CD8-positive, alpha-beta memory T cell (primary cell): Measurements from ENCODE around the gene NFIA. TPM values are rescaled to one million over a fixed set of nuclear protein-coding genes. Genes with fewer than 3 reads are reported as not detected.

Source experiments
- CTCF ChIA-PET: fragments of 350-600 bp; sonication (Branson Sonifier 250); formaldehyde crosslinking; loops from one replicate; lab custom pipeline; 2021; ENCODE audit warnings: antibody characterized with exemption; lab: Charles Lee
- POLR2A ChIA-PET: fragments of 350-600 bp; sonication (Branson Sonifier 250); formaldehyde crosslinking; loops from one replicate; lab custom pipeline; 2021; ENCODE audit warnings: antibody characterized with exemption; lab: Charles Lee
- DNase-seq, 5 donors: peaks; one replicate each; pipeline versions ENCODE4 v3.0.0 to v3.0.0-alpha.2; 2020 to 2022; ENCODE audit warnings: mixed read lengths in 1 of 5
- H3K27ac ChIP-seq: one replicate; pipeline ENCODE4 v1.7.0; 2013; ENCODE audit warnings: low read depth, mild to moderate bottlenecking, low read length, moderate library complexity
- H3K27me3 ChIP-seq: 2 replicates; pipeline ENCODE4 v1.7.0; 2013; ENCODE audit warnings: low read length, mild to moderate bottlenecking; ENCODE audit not compliant: insufficient read depth, poor library complexity, severe bottlenecking
- H3K36me3 ChIP-seq: 2 replicates; pipeline ENCODE4 v1.7.0; 2013; ENCODE audit warnings: mild to moderate bottlenecking, low read length, moderate library complexity; ENCODE audit not compliant: insufficient read depth
- H3K4me1 ChIP-seq: 2 replicates; pipeline ENCODE4 v1.7.0; 2013; ENCODE audit warnings: mild to moderate bottlenecking, low read length, moderate library complexity; ENCODE audit not compliant: insufficient read depth
- H3K4me3 ChIP-seq: 2 replicates; pipeline ENCODE4 v1.7.0; 2013; ENCODE audit warnings: mild to moderate bottlenecking, low read length
- H3K9me3 ChIP-seq: 2 replicates; pipeline ENCODE4 v1.7.0; 2013; ENCODE audit warnings: mild to moderate bottlenecking, low read length
- H3K27ac Mint-ChIP-seq, 8 donors: one replicate each; pipeline ENCODE4 v1.8.0; 2020 to 2021; ENCODE audit warnings: mixed read lengths in 8 of 8, mild to moderate bottlenecking in 6 of 8, inconsistent platforms in 3 of 8, moderate library complexity in 3 of 8
- H3K27me3 Mint-ChIP-seq, 2 donors: one replicate each; pipeline ENCODE4 v1.8.0; 2020 to 2021; ENCODE audit warnings: mixed read lengths in 2 of 2, mild to moderate bottlenecking in 1 of 2, moderate library complexity in 1 of 2
- H3K36me3 Mint-ChIP-seq, 3 donors: one replicate each; pipeline ENCODE4 v1.8.0; 2020 to 2021; ENCODE audit warnings: mixed read lengths in 3 of 3, inconsistent platforms in 1 of 3, mild to moderate bottlenecking in 1 of 3
- H3K4me1 Mint-ChIP-seq, 3 donors: one replicate each; pipeline ENCODE4 v1.8.0; 2020 to 2021; ENCODE audit warnings: mixed read lengths in 3 of 3, inconsistent platforms in 1 of 3, mild to moderate bottlenecking in 1 of 3
- H3K4me3 Mint-ChIP-seq, 7 donors: one replicate each; pipeline ENCODE4 v1.8.0; 2020 to 2021; ENCODE audit warnings: mixed read lengths in 7 of 7, mild to moderate bottlenecking in 6 of 7, moderate library complexity in 4 of 7, inconsistent platforms in 2 of 7
- H3K9me3 Mint-ChIP-seq, 5 donors: one replicate each; pipeline ENCODE4 v1.8.0; 2020 to 2022; ENCODE audit warnings: mixed read lengths in 5 of 5, mild to moderate bottlenecking in 3 of 5, moderate library complexity in 2 of 5, inconsistent platforms in 1 of 5
- polyA plus RNA-seq: library from polyadenylated mRNA; unstranded; fragments of 300-500 nt; fragmentation: Illumina TruSeq; gene quantifications from one replicate; pipeline ENCODE4 v1.2.3, GENCODE V29; 2021
- total RNA-seq, 2 experiments: library from RNA; stranded (reverse); gene quantifications; one replicate each; pipeline ENCODE4 v1.2.3, GENCODE V29; 2021

The NFIA gene
- total and polyA plus RNA-seq, 3 experiments from 2014 or later: 6.1 to 9.9 (median 7.0) TPM

DNA sequence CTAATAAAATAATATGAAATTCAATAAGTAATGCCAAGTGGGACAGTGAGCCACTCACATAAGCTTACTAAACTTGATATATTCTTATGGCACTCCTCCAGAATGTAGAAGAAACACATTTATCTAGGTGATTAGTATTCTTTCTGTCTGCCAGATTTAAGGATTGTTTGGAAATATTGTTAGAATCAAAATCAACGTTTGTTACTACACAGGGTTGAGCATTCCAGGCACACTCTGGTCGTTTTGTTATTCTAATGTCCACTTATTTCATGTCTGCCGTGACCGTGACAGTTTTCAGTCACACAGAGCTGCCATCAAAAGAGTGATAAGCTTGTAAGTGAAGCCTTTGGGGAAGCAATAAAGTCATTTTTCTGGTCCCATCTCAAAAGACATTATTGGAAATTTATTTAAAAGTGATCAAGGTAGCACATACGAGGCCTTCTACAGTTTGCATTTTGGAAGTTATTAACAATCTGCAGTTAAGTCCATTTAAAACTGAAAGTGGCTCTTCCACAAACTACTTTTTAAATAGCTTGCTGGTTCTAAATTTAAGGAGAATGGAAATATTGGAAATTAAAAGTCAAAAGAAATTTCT, 38.0 kb downstream of the NFIA start:
- Histone ChIP-seq H3K4me1 (no peaks in the 10 kb centered on the region), H3K36me3 (no peaks in the 10 kb centered on the region), H3K27me3 (no peaks in the 10 kb centered on the region), H3K9me3 (no peaks in the 10 kb centered on the region), H3K4me3 (no peak overlapping the region), H3K27ac (peak overlapping the region; percentile 29)
- ChIA-PET CTCF (interaction anchor here (1.1 kb wide), 1 partner anchor 77 kb away, joined by 3 read pairs; no protein-coding TSS in a partner anchor), POLR2A (no interaction called here)
- Mint-ChIP-seq H3K36me3 (peaks cover 0 to 1% (median 0%) of the 10 kb centered on the region in 3 donors), H3K27ac (no peak overlapping the region), H3K9me3 (no peaks in the 10 kb centered on the region), H3K4me3 (no peak overlapping the region), H3K27me3 (no peaks in the 10 kb centered on the region), H3K4me1 (no peaks in the 10 kb centered on the region)
- no peak for DNase-seq

DNA sequence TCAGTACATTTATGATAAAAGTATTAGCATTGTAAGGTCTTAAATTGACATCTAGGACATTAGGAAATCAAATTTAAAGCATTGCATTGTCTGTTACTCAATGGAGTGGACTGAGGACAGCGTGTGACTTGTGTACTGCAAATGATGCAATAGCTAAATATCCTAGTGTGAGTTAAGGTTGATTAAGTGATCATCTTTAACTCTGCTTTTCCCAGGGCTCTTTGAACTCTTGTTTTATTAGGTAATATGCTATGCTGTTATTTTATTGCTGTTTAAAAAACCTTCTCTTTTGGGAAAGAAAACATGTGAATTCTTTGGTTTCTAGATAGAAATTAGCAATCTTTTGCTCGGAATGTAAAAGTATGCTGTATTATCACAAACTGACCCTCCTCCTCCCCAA, 38.6 kb downstream of the NFIA start:
- no peak for DNase-seq
- POLR2A ChIA-PET: no interaction called here

DNA sequence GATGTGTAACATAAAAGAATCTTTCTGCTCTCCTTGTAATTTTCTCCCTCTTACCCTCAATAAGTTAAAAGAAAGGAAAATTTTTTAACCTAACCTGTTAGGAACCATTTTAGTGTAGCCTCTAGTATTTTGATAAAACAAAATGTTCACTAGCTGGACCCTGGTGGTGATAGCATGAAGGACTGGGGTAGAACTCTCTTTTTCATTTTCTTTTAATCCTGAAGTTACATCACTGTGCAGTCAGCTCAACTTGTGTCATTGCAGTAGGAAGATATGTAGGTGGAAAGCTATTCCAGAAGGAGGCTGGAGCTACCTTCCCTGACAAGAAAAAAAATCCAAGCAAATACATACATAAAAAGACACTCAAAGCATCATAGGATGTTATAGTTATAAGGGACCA, 39.3 kb downstream of the NFIA start:
- no peaks in the 10 kb centered on the region for H3K36me3 ChIP-seq
- H3K4me3 Mint-ChIP-seq: no peak overlapping the region
- peaks cover 0 to 1% (median 0%) of the 10 kb centered on the region in 3 donors for H3K36me3 Mint-ChIP-seq
- H3K27me3 Mint-ChIP-seq: no peaks in the 10 kb centered on the region
- H3K4me1 Mint-ChIP-seq: no peaks in the 10 kb centered on the region
- H3K27me3 ChIP-seq: no peaks in the 10 kb centered on the region
- no peaks in the 10 kb centered on the region for H3K9me3 ChIP-seq
- H3K27ac Mint-ChIP-seq: no peak overlapping the region
- no peak for DNase-seq
- H3K9me3 Mint-ChIP-seq: no peaks in the 10 kb centered on the region
- no peak overlapping the region for H3K27ac ChIP-seq
- POLR2A ChIA-PET: no interaction called here
- no peaks in the 10 kb centered on the region for H3K4me1 ChIP-seq
- CTCF ChIA-PET: no interaction called here
- no peak overlapping the region for H3K4me3 ChIP-seq

More for the DNA sequence above, 38.6 kb downstream of the NFIA start:
- no peak overlapping the region for H3K4me3 Mint-ChIP-seq
- Histone ChIP-seq H3K27ac (peak overlapping the region; percentile 29), H3K36me3 (no peaks in the 10 kb centered on the region), H3K27me3 (no peaks in the 10 kb centered on the region), H3K4me1 (no peaks in the 10 kb centered on the region), H3K9me3 (no peaks in the 10 kb centered on the region), H3K4me3 (no peak overlapping the region)
- CTCF ChIA-PET: interaction anchor here (1.1 kb wide), 1 partner anchor 78 kb away, joined by 3 read pairs; no protein-coding TSS in a partner anchor
- no peaks in the 10 kb centered on the region for H3K9me3 Mint-ChIP-seq
- peaks cover 0 to 1% (median 0%) of the 10 kb centered on the region in 3 donors for H3K36me3 Mint-ChIP-seq
- no peaks in the 10 kb centered on the region for H3K4me1 Mint-ChIP-seq
- no peaks in the 10 kb centered on the region for H3K27me3 Mint-ChIP-seq
- H3K27ac Mint-ChIP-seq: no peak overlapping the region

DNA sequence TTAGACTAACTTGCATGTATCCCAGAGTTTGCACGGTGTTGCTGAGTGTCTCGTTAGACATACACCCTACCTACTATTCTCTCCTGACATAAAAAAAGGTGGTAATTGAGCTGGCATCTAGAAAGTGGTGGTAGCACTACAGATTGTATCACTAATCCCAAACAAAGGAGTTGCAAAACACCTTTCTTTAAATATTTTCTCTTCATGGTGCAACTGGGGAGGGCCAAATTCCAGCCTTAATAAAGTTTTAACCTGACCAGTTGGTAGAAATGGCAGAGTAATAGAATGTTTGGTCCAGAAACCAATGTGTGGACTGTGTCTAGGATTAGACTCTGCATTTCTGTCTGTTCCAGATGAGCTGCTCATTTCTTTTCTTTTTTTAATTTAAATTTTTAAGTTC, 40.0 kb downstream of the NFIA start:
- no peak overlapping the region for H3K4me3 Mint-ChIP-seq
- no peak for DNase-seq
- H3K27me3 ChIP-seq: no peaks in the 10 kb centered on the region
- no peaks in the 10 kb centered on the region for H3K36me3 ChIP-seq
- H3K4me3 ChIP-seq: no peak overlapping the region
- no peaks in the 10 kb centered on the region for H3K9me3 Mint-ChIP-seq
- no peaks in the 10 kb centered on the region for H3K27me3 Mint-ChIP-seq
- H3K36me3 Mint-ChIP-seq: peaks cover 0 to 1% (median 0%) of the 10 kb centered on the region in 3 donors
- CTCF ChIA-PET: no interaction called here
- H3K27ac Mint-ChIP-seq: peak overlapping the region in 1 of 8 donors; percentile 64
- no peaks in the 10 kb centered on the region for H3K9me3 ChIP-seq
- H3K4me1 Mint-ChIP-seq: no peaks in the 10 kb centered on the region
- no peaks in the 10 kb centered on the region for H3K4me1 ChIP-seq
- POLR2A ChIA-PET: no interaction called here
- H3K27ac ChIP-seq: no peak overlapping the region

DNA sequence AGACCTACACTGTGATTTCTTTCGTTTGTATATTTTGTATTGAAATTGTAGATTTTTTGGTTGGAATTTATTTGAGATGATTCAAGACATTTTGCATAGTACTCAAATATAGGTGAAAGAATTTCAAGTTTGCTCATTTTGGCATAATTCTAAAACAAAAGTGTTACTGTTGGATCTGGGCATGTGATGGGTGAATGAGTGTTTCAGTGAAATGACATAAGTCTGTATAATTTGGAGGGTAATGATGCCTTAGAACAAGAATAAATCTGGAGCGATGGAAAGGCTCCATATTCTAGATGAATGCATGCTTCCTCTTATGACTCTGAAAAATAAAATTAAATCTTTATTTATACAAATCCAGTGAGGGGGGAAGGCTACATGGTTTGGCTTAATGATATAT, 41.0 kb downstream of the NFIA start:
- ChIA-PET CTCF (no interaction called here), POLR2A (no interaction called here)
- Mint-ChIP-seq H3K27ac (no peak overlapping the region), H3K4me3 (no peak overlapping the region), H3K27me3 (no peaks in the 10 kb centered on the region), H3K4me1 (no peaks in the 10 kb centered on the region), H3K9me3 (no peaks in the 10 kb centered on the region), H3K36me3 (peaks cover 0 to 1% (median 0%) of the 10 kb centered on the region in 3 donors)
- H3K9me3 ChIP-seq: no peaks in the 10 kb centered on the region
- no peaks in the 10 kb centered on the region for H3K27me3 ChIP-seq
- no peak overlapping the region for H3K27ac ChIP-seq
- H3K4me3 ChIP-seq: no peak overlapping the region
- no peaks in the 10 kb centered on the region for H3K4me1 ChIP-seq
- no peak for DNase-seq
- H3K36me3 ChIP-seq: no peaks in the 10 kb centered on the region

- Mint-ChIP-seq H3K9me3 (no peaks in the 10 kb centered on the region), H3K27ac (no peak overlapping the region)
- POLR2A ChIA-PET: no interaction called here
Observed at GRCh38 chr1:61124078-61124477, 41.7 kb downstream of the NFIA start.

GRCh38 chr1:61124696-61125095, 42.3 kb downstream of the NFIA start:
- Histone ChIP-seq H3K4me3 (no peak overlapping the region), H3K27me3 (no peaks in the 10 kb centered on the region), H3K9me3 (no peaks in the 10 kb centered on the region), H3K36me3 (no peaks in the 10 kb centered on the region), H3K4me1 (no peaks in the 10 kb centered on the region), H3K27ac (no peak overlapping the region)
- ChIA-PET POLR2A (no interaction called here), CTCF (no interaction called here)
- Mint-ChIP-seq H3K36me3 (peaks cover 0 to 1% (median 0%) of the 10 kb centered on the region in 3 donors), H3K4me1 (no peaks in the 10 kb centered on the region), H3K4me3 (no peak overlapping the region), H3K27ac (no peak overlapping the region), H3K27me3 (no peaks in the 10 kb centered on the region), H3K9me3 (no peaks in the 10 kb centered on the region)
- DNase-seq: no peak

More at GRCh38 chr1:61124078-61124477, 41.7 kb downstream of the NFIA start:
- Histone ChIP-seq H3K36me3 (no peaks in the 10 kb centered on the region), H3K27me3 (no peaks in the 10 kb centered on the region), H3K4me3 (no peak overlapping the region), H3K4me1 (no peaks in the 10 kb centered on the region), H3K27ac (no peak overlapping the region), H3K9me3 (no peaks in the 10 kb centered on the region)
- no peak overlapping the region for H3K4me3 Mint-ChIP-seq
- DNase-seq: no peak
- H3K27me3 Mint-ChIP-seq: no peaks in the 10 kb centered on the region
- H3K4me1 Mint-ChIP-seq: no peaks in the 10 kb centered on the region
- H3K36me3 Mint-ChIP-seq: peaks cover 0 to 1% (median 0%) of the 10 kb centered on the region in 3 donors
- CTCF ChIA-PET: no interaction called here

- Mint-ChIP-seq H3K4me1 (no peaks in the 10 kb centered on the region), H3K36me3 (peaks cover 0 to 1% (median 0%) of the 10 kb centered on the region in 3 donors), H3K27me3 (no peaks in the 10 kb centered on the region), H3K9me3 (no peaks in the 10 kb centered on the region), H3K4me3 (no peak overlapping the region), H3K27ac (no peak overlapping the region)
- Histone ChIP-seq H3K36me3 (no peaks in the 10 kb centered on the region), H3K9me3 (no peaks in the 10 kb centered on the region), H3K27me3 (no peaks in the 10 kb centered on the region), H3K4me3 (no peak overlapping the region), H3K27ac (no peak overlapping the region), H3K4me1 (no peaks in the 10 kb centered on the region)
- ChIA-PET CTCF (no interaction called here), POLR2A (no interaction called here)
- no peak for DNase-seq
Observed at GRCh38 chr1:61125263-61125662, 42.9 kb downstream of the NFIA start.
